ENCODE data around the gene STPG3.
"Not testable (repeated sequence)": the region's sequence is repeated elsewhere in the genome, so short reads cannot be mapped to it uniquely, and the experiment has no call there.

Gene STPG3

GRCh38 chr9:137237759-137238726 is 13.0 kb upstream of the STPG3 start:
- H3K4me3 ChIP-seq (replicated peaks; ENCODE audit: low read depth, low read length) = no peak overlapping the region
- TF ChIP-seq, protein P1, sequence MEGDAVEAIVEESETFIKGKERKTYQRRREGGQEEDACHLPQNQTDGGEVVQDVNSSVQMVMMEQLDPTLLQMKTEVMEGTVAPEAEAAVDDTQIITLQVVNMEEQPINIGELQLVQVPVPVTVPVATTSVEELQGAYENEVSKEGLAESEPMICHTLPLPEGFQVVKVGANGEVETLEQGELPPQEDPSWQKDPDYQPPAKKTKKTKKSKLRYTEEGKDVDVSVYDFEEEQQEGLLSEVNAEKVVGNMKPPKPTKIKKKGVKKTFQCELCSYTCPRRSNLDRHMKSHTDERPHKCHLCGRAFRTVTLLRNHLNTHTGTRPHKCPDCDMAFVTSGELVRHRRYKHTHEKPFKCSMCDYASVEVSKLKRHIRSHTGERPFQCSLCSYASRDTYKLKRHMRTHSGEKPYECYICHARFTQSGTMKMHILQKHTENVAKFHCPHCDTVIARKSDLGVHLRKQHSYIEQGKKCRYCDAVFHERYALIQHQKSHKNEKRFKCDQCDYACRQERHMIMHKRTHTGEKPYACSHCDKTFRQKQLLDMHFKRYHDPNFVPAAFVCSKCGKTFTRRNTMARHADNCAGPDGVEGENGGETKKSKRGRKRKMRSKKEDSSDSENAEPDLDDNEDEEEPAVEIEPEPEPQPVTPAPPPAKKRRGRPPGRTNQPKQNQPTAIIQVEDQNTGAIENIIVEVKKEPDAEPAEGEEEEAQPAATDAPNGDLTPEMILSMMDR (IDR thresholded peaks at IDR 0.05; ENCODE audit: low read depth, low read length, missing control alignments) = no peak
- DNase-seq (ENCODE audit: extremely low read depth, low read depth) = no peak

DNA sequence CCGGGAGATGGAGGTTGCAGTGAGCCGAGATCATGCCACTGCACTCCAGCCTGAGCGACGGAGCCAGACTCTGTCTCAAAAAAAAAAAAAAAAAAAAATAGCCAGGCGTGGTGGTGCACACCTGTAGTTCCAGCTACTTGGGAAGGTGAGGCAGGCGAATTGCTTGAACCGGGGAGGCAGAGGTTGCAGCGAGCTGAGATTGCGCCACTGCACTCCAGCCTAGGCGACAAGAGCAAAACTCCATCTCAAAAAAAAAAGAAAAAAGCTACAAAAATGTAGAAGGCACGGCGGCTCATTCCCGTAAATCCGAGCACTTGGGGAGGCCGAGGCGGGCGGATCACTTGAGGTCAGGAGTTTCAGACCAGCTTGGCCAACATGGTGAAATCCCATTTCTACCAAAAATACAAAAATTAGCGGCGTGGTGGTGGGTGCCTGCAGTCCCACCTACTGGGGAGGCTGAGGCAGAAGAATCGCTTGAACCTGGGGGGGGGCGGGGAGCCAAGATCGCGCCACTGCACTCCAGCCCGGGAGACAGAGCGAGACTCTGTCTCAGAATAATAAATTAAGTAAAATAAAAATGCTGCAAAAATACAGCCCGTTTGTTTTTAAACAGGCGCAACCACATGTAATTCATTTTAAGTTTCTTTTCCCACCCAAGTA is 11.4 kb upstream of the STPG3 start:
- peak overlapping the region; percentile 57 for H3K4me3 ChIP-seq (replicated peaks; ENCODE audit: low read depth, low read length)
- not testable (repeated sequence) for DNase-seq (ENCODE audit: extremely low read depth, low read depth)

- H3K4me3 ChIP-seq (replicated peaks; ENCODE audit: low read depth, low read length) = peak overlapping the region; percentile 57
- TF ChIP-seq, protein P1 (IDR thresholded peaks at IDR 0.05; ENCODE audit: low read depth, low read length, missing control alignments) = no peak
- no peak for DNase-seq (ENCODE audit: extremely low read depth, low read depth)
These were observed 10.7 kb upstream of the STPG3 start for GRCh38 chr9:137240318-137240840.

DNA sequence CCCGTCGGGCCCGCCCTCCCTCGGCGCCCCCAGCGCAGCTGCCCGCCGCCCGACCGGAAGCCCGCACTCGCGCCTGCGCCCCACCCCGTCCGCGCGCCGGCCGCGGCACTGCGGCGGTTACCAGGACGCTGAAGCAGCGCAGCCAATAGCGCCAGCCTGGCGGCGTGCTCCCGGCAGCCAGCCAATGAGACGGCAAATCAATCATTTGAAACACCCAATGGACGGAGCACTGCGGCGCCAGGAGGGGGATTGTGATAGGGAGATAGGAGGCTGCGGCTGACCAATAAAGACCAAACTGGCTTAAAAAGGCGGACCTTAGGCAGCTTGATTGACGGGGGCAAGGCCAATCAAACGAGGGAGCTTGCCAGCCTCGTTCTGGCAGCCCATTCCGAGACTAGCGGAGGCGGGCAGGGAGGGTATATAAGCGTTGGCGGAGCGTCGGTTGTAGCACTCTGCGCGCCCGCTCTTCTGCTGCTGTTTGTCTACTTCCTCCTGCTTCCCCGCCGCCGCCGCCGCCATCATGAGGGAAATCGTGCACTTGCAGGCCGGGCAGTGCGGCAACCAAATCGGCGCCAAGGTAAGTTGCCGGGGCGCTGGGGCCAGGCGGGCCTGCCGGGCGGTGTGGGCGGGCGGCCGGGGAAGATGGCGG is 10.1 kb upstream of the STPG3 start, which contains the start of gene TUBB4B:
Gene TUBB4B, plus strand, starts transcription at position 447 of the 649 bp plus-strand sequence. Its CDS starts 74 bp downstream, at position 521.
- H3K4me3 ChIP-seq (replicated peaks; ENCODE audit: low read depth, low read length) = peak within 1 kb of the TSS; percentile 95
- DNase-seq (ENCODE audit: extremely low read depth, low read depth) = peak; percentile 100
- TF ChIP-seq, protein P1 (IDR thresholded peaks at IDR 0.05; ENCODE audit: low read depth, low read length, missing control alignments) = no peak

DNA sequence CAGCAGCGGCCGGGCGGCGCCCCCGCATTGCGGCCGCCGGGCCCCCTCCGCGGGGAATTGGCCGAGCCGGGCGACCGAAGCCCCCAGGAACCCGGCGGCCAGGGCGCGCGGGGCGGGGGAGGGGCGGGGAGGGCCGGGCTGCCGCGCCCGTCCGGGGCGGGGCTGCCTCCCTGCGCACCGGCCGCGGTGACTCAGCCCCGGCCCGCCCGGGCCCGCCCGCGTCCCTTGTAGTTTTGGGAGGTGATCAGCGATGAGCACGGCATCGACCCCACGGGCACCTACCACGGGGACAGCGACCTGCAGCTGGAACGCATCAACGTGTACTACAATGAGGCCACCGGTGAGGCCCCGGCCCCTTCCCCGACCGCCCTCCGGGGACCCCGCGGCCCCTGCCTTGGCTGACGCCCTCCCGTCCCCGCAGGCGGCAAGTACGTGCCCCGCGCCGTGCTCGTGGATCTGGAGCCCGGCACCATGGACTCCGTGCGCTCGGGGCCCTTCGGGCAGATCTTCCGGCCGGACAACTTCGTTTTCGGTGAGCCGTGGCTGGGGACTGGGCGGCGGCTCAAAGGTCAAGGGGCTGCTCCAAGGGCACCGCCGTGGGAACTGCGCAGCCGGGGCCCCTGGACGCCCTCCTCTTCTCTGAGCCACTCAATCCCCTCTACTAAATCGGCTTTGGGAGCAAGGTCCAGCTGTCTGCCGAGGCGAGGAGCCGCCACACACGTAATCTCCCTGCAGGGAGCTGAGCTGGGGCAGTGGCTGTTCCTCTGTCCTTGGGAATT is 9.4 kb upstream of the STPG3 start:
- TF ChIP-seq, protein P1 (IDR thresholded peaks at IDR 0.05; ENCODE audit: low read depth, low read length, missing control alignments) = no peak
- H3K4me3 ChIP-seq (replicated peaks; ENCODE audit: low read depth, low read length) = peak overlapping the region; percentile 95
- no peak for DNase-seq (ENCODE audit: extremely low read depth, low read depth)

DNA sequence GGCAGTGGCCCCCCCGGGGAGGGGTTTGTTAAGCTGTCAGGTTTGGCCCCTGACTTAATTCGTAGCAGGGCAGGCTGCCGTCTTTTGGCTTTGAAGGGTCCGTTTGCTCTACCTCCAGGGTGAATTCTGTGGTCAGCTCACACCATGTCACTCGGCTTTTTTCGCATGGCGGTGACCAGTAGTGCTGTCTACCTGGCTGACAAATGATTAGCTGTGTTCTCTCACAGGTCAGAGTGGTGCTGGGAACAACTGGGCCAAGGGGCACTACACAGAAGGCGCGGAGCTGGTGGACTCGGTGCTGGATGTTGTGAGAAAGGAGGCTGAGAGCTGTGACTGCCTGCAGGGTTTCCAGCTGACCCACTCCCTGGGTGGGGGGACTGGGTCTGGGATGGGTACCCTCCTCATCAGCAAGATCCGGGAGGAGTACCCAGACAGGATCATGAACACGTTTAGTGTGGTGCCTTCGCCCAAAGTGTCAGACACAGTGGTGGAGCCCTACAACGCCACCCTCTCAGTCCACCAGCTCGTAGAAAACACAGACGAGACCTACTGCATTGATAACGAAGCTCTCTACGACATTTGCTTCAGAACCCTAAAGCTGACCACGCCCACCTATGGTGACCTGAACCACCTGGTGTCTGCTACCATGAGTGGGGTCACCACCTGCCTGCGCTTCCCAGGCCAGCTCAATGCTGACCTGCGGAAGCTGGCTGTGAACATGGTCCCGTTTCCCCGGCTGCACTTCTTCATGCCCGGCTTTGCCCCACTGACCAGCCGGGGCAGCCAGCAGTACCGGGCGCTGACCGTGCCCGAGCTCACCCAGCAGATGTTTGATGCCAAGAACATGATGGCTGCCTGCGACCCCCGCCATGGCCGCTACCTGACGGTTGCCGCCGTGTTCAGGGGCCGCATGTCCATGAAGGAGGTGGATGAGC is 8.6 kb upstream of the STPG3 start:
- TF ChIP-seq, protein P1 (IDR thresholded peaks at IDR 0.05; ENCODE audit: low read depth, low read length, missing control alignments) = no peak
- peak overlapping the region; percentile 95 for H3K4me3 ChIP-seq (replicated peaks; ENCODE audit: low read depth, low read length)
- DNase-seq (ENCODE audit: extremely low read depth, low read depth) = no peak

DNA sequence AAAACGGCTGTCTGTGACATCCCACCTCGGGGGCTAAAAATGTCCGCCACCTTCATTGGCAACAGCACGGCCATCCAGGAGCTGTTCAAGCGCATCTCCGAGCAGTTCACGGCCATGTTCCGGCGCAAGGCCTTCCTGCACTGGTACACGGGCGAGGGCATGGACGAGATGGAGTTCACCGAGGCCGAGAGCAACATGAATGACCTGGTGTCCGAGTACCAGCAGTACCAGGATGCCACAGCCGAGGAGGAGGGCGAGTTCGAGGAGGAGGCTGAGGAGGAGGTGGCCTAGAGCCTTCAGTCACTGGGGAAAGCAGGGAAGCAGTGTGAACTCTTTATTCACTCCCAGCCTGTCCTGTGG is 7.8 kb upstream of the STPG3 start:
- DNase-seq (ENCODE audit: extremely low read depth, low read depth) = not testable (repeated sequence)
- H3K4me3 ChIP-seq (replicated peaks; ENCODE audit: low read depth, low read length) = peak overlapping the region; percentile 95

All from HFF-Myc (cell line).